Renal pelvis (tissue), 4 donors: Measurements from ENCODE around the gene KIZ. TPM values are rescaled to one million over a fixed set of nuclear protein-coding genes. Genes with fewer than 3 reads are reported as not detected.
"Not testable (repeated sequence)": the region's sequence is repeated elsewhere in the genome, so short reads cannot be mapped to it uniquely, and the experiment has no call there.

Experiments used
- DNase-seq: peaks from one replicate; pipeline ENCODE4 v3.0.0-alpha.2; 2013
- polyA plus RNA-seq, 3 donors: library from polyadenylated mRNA; unstranded; fragments of 120-200 nt; gene quantifications; one replicate each; pipeline ENCODE4 v1.2.1, GENCODE V29; 2013; ENCODE audit not compliant: insufficient read length in 3 of 3

Gene KIZ
- polyA plus RNA-seq, 3 donors, result 32.5 to 38.9 (median 34.6) TPM

DNA sequence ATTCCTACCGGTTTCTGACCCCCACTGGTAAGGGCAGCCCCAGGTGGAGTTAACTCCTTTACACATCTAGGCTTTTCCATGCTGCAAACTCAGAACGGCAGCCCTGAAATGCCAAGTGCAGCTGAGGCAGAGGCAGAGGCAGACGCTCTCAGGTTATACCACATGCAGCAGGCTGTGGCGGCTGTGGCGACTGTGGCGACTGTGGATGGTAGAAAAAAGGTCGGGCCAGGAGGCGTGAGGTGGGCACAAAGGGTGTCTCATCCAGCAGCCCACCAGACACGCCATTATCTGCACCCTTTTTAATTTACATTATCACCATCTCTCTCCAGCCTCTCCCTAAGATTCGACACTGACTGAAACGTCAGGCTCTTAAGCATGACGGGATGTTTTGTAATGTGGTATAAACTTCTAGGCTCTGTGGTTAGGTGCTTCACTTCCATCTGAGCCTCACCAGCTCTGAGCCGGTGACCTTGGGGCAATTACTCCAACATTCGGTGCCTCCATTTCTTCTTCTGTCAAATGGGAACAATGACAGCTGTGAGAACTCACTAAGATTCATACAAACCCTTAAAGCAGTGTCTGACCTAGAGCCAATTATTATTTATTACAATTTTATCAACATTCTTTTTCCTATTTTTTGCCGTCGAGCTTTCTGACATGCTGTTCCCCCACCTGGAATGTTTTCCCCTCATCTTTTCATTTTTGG, 8.2 kb downstream of the KIZ start:
- DNase-seq, result no peak

DNA sequence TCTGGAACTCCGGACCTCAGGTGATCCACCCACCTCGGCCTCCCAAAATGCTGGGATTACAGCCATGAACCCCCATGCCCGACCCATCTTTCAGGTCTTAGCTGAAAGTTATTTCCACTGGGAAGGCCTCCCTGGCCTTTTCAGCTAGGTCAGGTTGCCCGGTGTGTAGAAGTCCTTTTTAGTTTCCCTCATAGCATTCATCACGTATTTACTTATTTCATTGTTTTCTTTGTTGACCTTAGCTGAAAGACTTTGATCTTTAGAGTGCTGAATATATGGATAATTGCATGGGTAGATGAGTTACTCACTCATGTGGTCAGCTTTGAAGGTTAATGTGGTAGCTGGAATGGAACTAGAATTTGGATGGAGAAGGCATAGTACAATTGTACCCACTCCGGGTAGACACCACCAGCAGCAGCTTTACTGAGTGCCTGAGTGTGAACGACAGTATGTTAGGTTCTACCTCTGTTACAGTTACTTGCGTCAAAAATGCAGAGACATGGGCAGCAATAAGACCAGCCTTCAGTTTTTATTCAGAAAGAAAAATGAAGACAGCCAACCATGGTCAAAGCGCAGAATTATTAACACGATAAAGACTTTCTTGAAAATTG, 9.1 kb downstream of the KIZ start:
- DNase-seq, result no peak

DNA sequence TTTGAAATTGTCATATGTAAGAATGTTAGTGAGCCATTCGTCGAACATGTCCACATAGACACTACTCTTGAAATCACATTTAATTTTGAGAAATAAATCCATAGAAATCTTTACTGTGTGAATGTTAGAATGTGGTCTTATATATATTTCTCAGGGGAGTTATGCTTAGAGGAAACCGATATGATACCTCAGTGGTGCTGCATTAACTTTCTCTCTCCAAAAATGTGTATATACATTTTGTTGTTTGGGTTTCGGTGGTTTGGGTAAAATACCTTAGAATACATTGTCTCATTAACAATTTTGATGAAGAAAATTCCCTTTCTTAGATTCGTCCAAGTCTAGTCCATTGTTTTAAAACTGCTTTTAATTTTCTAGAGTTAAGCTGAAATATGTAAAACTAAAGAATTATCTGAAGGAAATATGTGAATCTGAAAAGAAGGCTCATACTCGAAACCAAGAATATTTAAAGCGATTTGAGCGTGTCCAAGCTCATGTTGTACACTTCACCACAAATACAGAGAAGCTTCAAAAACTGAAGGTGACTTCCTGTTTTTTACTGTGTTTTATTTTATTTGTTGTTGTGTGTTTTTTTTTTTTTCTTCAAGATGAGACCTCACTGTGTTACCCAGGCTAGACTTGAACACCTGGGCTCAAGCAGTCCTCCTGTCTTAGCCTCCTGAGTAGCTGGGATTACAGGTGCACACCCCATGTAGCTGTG, 10.3 kb downstream of the KIZ start:
- no peak for DNase-seq

DNA sequence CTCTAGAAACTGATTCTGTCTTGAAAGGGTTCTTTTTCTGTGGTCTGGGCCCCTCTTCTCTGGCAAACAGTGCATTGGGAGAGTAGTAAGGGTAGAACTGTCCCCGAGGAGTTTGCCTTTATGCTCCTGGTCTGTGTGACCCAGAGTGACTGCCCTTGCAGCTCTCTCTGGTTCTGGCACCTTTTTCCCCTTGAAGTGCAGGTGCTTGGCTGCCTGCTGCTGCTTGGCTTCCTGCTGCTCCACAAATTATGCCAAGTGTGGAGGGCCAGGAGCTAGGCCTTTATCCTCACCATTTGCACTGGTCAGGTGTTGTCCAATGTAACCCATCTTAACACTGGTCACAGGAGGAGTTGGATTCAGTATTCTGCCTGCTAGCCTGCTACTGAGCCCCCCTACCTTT, 11.2 kb downstream of the KIZ start:
- DNase-seq, result no peak

DNA sequence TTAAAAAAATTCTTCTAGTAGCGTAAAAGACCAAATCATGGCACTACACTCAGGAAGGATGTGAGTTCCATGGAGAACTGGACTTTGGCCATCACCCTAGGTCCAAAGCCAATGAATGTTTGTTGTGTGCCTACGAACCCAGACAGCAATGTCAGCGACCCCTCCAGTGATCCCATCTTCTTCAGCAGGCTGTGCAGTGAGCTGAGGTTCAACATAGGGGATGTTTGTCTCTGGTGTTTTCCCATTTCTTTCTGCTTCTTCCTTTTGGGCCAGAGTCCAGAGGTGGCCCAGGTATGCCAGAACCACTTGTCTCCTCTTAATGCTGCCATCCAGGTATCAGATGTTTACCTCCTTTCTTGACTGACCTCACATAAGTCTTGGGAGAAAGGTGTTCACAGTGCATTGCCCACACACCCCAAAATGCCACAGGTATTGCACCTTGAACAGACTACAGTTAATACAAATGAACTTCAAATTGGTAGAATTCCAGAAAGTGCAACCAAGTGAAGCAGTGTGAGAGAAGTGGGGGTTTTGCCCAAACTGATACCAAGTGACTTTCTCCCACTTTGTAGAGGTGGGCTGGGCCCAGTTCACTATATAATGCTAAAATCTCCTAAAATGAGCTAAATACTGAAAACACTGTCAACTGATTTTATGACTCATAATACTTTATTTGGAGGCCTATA, 14.1 kb downstream of the KIZ start:
- no peak for DNase-seq

DNA sequence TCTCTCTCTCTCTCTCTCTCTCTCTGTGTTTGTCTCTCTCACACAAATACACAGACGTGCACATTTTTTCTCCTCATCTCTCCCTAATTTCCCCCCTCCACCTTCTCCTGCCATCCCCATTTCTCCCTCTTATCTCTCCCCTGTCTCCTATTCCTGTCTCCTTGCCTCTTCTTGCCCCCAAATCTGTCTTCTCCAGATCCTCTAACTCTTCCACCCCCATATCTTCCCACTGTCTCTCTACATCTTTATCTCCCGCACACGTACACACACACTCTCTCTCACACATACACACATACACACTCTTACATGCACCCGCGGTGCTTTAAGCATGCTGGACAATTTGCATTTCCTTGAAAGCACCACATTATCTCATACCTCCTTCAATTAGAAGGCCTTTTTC, 15.9 kb downstream of the KIZ start:
- no peak for DNase-seq

DNA sequence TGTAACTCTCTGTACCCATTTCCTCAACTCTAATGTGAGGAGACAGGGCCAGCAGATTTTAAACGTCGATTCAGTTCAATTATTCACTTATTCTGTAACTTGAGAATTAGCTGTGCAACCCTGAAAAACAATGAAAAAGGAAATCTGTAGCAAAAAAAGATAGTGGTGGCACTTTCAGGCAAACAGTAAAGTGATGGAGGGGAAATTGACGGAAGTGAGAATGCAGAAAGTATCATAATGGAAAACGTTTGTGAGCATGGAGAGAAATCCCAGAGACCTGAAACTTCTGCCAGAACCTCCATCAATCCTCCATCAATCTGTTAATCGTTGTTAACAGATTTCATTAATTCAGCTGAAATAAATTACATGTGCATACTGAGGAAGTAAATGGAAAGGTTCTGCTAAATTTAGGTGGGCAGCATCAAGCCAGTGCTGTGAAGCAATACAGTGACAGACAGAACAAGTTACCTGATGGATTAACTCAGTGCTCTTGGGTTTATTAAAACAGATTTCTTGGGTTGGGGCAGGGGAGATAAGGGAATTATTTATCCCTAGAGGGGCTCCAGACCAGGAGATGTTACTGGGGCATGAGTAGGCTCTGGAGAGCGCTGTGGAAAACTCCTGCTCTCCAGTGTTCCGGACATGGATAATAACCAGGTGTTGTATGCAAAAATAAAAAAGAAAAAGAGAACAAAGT, 17.5 kb downstream of the KIZ start:
- DNase-seq, result no peak

DNA sequence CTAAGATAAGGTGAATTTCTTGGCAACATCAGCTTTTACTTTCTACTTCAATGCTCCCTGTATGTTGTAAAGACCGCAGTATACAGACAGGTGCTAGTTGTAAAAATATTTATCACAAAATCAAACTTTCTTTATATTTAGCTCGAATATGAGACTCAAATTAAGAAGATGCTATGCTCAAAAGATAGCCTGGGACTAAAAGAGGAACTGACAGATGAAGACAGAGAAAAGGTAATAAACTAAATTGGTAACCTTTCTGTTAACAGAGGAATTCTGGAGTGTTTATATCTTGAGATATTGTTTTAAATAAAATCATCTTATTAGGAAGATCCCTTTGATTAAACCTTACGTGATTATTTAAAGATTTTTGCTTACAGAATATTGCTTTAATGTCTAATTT, 19.5 kb downstream of the KIZ start:
- DNase-seq, result no peak

DNA sequence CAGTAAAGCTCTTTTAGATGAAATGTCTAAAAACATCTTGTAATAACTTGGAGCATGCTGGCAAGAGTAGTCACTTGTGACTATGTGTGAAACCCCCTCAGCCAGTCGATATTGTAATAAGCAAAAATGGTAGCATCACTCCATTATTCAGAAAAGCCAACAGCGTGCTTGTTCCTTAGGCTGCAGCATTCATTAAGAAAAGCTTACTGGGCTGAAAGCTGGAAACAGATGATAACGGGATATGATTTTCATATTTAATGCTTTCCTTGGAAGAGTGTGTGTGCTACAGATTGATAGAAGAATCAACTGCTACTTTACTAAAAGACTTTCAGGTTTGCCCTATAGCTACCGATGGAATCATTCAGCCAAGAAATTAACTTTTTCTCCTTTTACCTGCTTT, 20.3 kb downstream of the KIZ start:
- no peak for DNase-seq

DNA sequence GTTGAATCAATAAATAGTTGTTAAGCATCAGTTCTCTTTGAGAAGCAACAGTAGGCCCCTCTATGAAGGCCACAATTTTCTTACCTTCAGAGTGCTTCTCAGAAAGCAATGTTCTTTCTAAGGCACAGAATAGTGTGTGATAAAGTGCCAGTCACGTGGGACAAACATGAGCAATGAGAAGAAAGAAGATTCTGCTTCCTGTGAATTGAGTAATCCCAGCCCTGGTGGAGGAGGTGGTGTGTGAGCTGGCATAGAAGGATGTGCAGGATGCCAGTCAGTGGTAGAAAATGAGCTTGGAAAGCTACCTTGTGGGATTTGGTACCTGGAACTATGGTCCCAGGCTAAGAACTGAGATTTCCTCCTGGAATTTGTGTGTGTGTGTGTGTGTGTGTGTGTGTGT, 21.7 kb downstream of the KIZ start:
- no peak for DNase-seq

DNA sequence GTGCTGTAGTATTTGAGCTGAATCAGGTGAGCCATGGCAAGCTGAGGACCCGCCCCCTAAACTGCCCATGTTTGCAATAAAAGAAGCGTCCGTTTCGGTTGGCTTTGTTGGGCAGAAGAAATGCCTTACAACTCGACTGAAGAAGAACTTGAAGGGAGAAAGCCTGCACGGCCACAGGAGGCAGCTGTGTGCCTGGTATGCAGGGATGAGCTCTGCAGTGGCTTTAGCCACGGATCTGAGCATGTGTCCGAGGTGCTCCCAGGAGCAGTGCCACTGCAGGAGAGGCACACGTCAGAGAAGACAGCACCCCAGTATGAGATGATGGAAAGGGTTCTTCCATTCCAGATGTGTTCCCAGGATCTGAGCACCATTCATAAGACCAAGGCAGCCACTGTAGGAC, 23.5 kb downstream of the KIZ start:
- DNase-seq, result no peak

DNA sequence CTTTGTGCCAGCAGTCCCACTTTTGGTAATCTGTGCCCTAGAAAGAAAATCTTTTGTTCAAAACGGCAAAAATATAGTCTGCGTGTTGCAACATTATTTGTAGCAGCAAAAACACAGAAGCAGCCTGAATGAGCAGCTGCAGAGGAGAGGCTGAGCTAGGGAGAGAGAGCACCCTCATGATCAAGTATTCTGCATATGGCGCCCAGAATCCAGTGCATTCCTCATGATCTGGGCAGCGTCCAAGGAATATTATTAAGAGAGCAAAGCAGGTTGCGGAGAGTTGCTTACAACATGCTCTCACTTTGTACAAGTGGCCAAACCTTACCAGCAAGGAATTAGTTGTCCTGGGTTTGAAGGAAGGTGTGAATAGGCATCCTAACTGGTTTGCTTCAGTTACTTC, 25.9 kb downstream of the KIZ start:
- no peak for DNase-seq

DNA sequence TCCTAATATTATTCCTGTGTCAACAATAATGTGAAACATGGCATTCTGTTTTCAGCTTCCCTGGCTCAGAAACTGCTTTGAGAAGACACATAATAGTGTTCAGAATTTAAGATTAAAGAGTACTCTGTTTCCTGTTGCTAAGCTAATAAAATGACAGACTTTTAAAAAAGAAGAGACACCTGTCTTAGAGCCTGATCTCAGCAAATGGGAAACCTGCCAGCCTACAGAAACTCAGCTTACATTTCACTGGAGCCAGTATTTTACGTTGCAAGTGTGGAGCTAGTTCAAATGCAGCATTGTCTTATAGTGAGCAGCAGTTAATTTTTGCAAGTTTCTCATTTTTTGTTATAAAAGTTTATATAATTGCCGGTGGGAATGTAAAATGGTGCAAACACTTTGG, 28.8 kb downstream of the KIZ start:
- DNase-seq, result no peak

DNA sequence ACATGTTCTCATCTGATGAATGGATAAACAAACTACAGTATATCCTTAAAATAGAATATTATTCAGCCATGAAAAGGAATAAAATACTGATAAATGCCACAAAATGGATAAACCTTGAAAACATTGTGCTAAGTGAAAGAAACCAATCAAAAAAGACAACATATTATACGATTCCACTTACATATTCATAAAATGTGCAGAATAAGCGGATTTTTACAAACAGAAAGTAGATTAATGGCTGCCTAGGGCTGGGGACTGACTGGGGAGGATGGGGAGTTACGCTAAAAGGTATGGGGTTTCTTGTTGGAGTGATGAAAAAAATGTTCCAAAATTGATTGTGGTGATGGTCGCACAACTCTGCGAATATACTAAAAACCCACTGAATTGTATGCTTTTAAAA, 29.4 kb downstream of the KIZ start:
- no peak for DNase-seq

DNA sequence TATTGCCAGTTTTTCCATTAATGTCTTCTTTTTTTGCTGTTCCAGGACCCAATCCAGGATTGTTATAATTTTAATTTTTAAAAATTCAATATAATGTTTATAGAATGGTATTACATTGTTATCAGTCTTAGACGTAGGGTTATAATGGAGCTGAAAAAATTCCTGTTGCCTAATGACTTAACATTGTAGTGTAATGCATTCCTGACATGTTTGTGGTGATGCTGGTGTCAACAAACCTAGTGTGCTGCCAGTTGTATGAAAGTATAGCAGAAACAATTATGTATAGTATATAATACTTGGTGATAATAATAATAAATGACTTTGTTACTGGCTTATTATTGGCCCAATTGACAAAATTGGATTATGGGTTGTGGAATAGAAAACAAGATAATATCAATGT, 30.4 kb downstream of the KIZ start:
- DNase-seq, result no peak

DNA sequence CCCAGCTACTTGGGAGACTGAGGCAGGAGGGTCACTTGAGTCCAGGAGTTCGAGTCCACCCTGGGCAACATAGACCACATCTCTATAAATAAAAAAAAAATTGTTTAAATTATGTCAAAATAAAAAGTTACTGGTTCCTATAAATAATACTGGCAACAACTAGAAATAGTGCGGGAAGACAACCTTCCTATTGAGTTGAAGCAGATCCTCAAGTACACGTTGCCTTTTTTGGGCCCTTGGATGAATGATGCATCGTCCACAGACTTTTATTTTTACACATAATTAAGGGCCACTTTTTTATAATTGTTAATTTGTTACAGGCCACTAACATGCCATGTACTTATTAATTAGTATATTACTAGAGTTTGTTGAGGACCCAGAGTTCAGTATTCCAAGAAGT, 31.1 kb downstream of the KIZ start:
- no peak for DNase-seq

DNA sequence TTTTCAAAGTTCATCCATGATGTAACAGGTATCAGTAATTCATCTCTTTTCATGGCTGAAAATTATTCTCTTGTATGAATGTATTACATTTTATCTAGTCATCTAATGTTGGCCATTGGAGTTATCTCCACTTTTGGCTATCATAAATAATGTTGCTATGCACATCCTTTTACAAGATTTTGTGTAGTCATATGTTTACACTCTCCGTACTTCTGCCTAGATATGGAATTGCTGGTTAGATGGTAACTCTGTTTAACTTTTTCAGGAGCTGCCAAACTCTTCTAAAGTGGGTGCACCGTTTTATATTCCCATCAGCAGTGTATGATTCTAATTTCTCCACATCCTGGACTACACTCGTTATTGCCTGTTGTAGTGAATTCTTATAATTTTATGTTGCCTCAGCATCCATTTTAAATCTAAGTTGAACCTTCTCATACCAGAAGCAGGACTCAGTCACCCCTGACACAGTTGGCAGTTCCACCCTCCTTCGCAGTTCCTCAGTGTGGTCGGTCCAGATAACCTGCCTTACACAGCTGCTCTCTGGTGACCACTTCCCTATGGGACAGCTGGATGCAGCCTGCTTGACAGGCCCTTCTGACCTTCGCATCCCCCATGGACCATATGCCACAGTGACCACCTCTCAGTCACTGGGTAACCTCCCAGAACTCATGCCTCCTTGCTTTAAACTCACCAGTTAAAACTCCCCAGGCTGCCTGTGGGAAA, 33.9 kb downstream of the KIZ start:
- no peak for DNase-seq

DNA sequence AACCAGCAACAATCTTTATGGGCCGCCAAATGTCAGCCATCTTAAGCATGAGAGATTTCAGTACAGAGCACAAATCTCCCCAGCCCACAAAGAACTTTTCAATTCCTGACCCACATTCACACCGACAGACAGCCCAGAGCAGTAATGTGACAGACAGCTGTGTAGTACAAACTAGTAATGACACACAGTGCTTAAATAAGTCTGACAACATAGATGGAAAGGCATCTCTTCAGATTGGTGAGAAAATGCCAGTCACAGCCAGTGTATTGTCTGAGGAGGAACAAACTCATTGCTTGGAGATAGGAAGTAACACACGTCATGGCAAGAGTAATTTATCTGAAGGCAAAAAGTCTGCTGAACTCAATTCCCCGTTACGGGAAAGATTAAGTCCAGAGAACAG, 36.0 kb downstream of the KIZ start:
- DNase-seq, result no peak

DNA sequence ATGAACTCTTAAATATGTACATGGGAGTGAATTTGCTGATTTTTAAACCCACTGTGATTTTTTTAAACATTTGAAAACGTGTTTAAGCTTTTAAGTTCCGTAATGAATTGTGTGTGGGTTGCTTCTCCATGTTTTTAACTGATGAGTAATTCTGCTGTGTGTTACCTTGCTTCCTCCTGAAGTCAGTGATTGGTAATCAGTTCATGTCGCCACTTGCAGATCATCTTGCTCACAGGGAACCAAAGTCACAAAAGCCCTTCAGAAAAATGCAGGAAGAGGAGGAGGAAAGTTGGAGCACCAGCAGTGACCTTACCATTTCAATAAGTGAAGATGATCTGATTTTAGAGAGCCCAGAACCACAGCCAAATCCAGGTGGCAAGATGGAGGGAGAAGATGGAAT, 36.7 kb downstream of the KIZ start:
- no peak for DNase-seq

DNA sequence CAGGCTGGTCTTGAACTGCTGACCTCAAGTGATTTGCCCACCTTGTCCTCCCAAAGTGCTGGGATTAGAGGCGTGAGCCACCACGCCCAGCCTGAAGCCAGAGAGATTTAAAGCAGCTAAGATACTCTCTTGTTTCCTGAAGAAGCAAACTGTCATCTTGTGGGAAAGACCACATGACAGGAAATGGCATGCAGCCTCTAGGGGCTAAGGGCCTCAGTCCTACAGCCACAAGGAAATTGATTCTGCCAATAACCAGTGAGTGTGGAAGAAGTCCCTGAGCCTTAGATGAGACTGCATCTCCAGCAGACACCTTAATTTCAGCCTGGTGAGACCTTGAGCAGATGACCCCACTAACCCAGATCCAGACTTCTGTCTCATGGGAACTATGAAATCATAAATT, 40.9 kb downstream of the KIZ start:
- no peak for DNase-seq

DNA sequence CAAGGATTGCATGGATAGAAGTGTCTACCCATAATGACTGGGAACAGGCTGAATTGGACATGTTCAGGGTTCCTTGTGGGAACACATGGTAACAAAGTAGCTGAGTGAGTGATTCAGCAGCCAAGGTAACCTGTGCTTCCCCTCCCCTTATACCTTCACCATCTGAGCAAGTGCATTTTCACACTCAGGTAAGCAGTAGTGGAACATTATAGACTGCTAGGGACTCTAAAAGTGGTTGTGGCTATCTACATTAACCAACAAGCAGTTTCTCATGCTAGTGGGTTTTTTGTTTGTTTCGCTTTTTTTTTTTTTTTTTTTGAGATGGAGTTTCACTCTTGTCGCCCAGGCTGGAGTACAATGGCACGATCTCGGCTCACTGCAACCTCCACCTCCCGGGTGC, 41.4 kb downstream of the KIZ start:
- DNase-seq, result no peak

DNA sequence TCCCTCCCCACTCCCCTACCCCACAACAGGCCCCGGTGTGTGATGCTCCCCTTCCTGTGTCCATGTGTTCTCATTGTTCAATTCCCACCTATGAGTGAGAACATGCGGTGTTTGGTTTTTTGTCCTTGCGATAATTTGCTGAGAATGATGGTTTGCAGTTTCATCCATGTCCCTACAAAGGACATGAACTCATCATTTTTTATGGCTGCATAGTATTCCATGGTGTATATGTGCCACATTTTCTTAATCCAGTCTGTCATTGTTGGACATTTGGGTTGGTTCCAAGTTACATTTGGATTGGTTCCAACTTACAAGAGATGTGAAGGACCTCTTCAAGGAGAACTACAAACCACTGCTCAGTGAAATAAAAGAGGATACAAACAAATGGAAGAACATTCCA, 42.2 kb downstream of the KIZ start:
- not testable (repeated sequence) for DNase-seq
